IPS-15b (cell line): ENCODE data around the gene LRMDA.

Experiments used
- H3K27me3 ChIP-seq: one replicate; pipeline ENCODE4 v1.6.1; 2013; ENCODE audit warnings: low read length; ENCODE audit not compliant: control insufficient read depth, insufficient read depth
- H3K36me3 ChIP-seq: one replicate; pipeline ENCODE4 v1.6.1; 2013; ENCODE audit warnings: low read length; ENCODE audit not compliant: control insufficient read depth, insufficient read depth
- H3K4me1 ChIP-seq: one replicate; pipeline ENCODE4 v1.6.1; 2013; ENCODE audit warnings: mild to moderate bottlenecking, low read length; ENCODE audit not compliant: control insufficient read depth, insufficient read depth
- H3K4me3 ChIP-seq: one replicate; pipeline ENCODE4 v1.5.1; 2013; ENCODE audit warnings: low read depth, low read length
- H3K9ac ChIP-seq: one replicate; pipeline ENCODE4 v1.6.1; 2013; ENCODE audit warnings: low read depth, mild to moderate bottlenecking, low read length
- H3K9me3 ChIP-seq: one replicate; pipeline ENCODE4 v1.6.1; 2013; ENCODE audit warnings: mild to moderate bottlenecking, low read length; ENCODE audit not compliant: control insufficient read depth, insufficient read depth

LRMDA gene

GRCh38 chr10:75430000-75430763, 1.2 kb upstream of the LRMDA start:
- peaks cover 88% of the 10 kb centered on the region for H3K27me3 ChIP-seq

GRCh38 chr10:75432176-75432575, 752 bp downstream of the LRMDA start:
- no peaks in the 10 kb centered on the region for H3K9me3 ChIP-seq
- H3K27me3 ChIP-seq, result peaks cover 92% of the 10 kb centered on the region
- no peaks in the 10 kb centered on the region for H3K36me3 ChIP-seq
- no peak overlapping the region for H3K9ac ChIP-seq
- peaks cover 19% of the 10 kb centered on the region for H3K4me1 ChIP-seq
- peak overlapping the region; percentile 32 for H3K4me3 ChIP-seq

More at GRCh38 chr10:75430000-75430763, 1.2 kb upstream of the LRMDA start:
- no peak overlapping the region for H3K9ac ChIP-seq
- H3K9me3 ChIP-seq, result no peaks in the 10 kb centered on the region
- peak overlapping the region; percentile 39 for H3K4me3 ChIP-seq
- peaks cover 19% of the 10 kb centered on the region for H3K4me1 ChIP-seq
- H3K36me3 ChIP-seq, result no peaks in the 10 kb centered on the region

- Histone ChIP-seq H3K36me3 (no peaks in the 10 kb centered on the region), H3K4me3 (peak overlapping the region; percentile 32), H3K9ac (no peak overlapping the region), H3K27me3 (peaks cover 97% of the 10 kb centered on the region), H3K9me3 (no peaks in the 10 kb centered on the region), H3K4me1 (peaks cover 19% of the 10 kb centered on the region)
These were observed 1.3 kb downstream of the LRMDA start for GRCh38 chr10:75432763-75433162.

- H3K9me3 ChIP-seq, result no peaks in the 10 kb centered on the region
- peaks cover 19% of the 10 kb centered on the region for H3K4me1 ChIP-seq
- H3K36me3 ChIP-seq, result no peaks in the 10 kb centered on the region
- no peak overlapping the region for H3K9ac ChIP-seq
- peaks cover 97% of the 10 kb centered on the region for H3K27me3 ChIP-seq
- peak overlapping the region; percentile 14 for H3K4me3 ChIP-seq
These were observed 1.8 kb downstream of the LRMDA start for GRCh38 chr10:75433216-75433615.

- Histone ChIP-seq H3K36me3 (no peaks in the 10 kb centered on the region), H3K27me3 (peaks cover 97% of the 10 kb centered on the region), H3K9ac (no peak overlapping the region), H3K4me3 (no peak overlapping the region), H3K9me3 (no peaks in the 10 kb centered on the region), H3K4me1 (peaks cover 26% of the 10 kb centered on the region)
These were observed 2.9 kb downstream of the LRMDA start for GRCh38 chr10:75434291-75434690.

GRCh38 chr10:75435291-75435690, 3.9 kb downstream of the LRMDA start:
- H3K9me3 ChIP-seq, result no peaks in the 10 kb centered on the region
- H3K36me3 ChIP-seq, result no peaks in the 10 kb centered on the region
- H3K27me3 ChIP-seq, result peaks cover 97% of the 10 kb centered on the region
- no peak overlapping the region for H3K9ac ChIP-seq
- H3K4me1 ChIP-seq, result peaks cover 24% of the 10 kb centered on the region
- H3K4me3 ChIP-seq, result no peak overlapping the region

GRCh38 chr10:75436896-75437295, 5.5 kb downstream of the LRMDA start:
- Histone ChIP-seq H3K4me3 (no peak overlapping the region), H3K4me1 (peaks cover 18% of the 10 kb centered on the region), H3K27me3 (peaks cover 86% of the 10 kb centered on the region), H3K9ac (no peak overlapping the region), H3K9me3 (no peaks in the 10 kb centered on the region), H3K36me3 (no peaks in the 10 kb centered on the region)

- Histone ChIP-seq H3K9ac (no peak overlapping the region), H3K4me1 (peaks cover 14% of the 10 kb centered on the region), H3K9me3 (no peaks in the 10 kb centered on the region), H3K27me3 (peaks cover 78% of the 10 kb centered on the region), H3K36me3 (no peaks in the 10 kb centered on the region), H3K4me3 (no peak overlapping the region)
These were observed 6.3 kb downstream of the LRMDA start for GRCh38 chr10:75437693-75438092.

- Histone ChIP-seq H3K4me3 (no peak overlapping the region), H3K9me3 (no peaks in the 10 kb centered on the region), H3K9ac (no peak overlapping the region), H3K27me3 (peaks cover 72% of the 10 kb centered on the region), H3K4me1 (peaks cover 10% of the 10 kb centered on the region), H3K36me3 (no peaks in the 10 kb centered on the region)
These were observed 6.9 kb downstream of the LRMDA start for GRCh38 chr10:75438275-75438674.

GRCh38 chr10:75439811-75440210, 8.4 kb downstream of the LRMDA start:
- no peak overlapping the region for H3K9ac ChIP-seq
- H3K27me3 ChIP-seq, result peaks cover 56% of the 10 kb centered on the region
- no peaks in the 10 kb centered on the region for H3K9me3 ChIP-seq
- H3K36me3 ChIP-seq, result no peaks in the 10 kb centered on the region
- peaks cover 10% of the 10 kb centered on the region for H3K4me1 ChIP-seq
- no peak overlapping the region for H3K4me3 ChIP-seq

GRCh38 chr10:75440271-75440793, 8.9 kb downstream of the LRMDA start:
- no peak overlapping the region for H3K4me3 ChIP-seq
- H3K4me1 ChIP-seq, result peaks cover 10% of the 10 kb centered on the region
- H3K9me3 ChIP-seq, result no peaks in the 10 kb centered on the region
- peaks cover 51% of the 10 kb centered on the region for H3K27me3 ChIP-seq
- H3K9ac ChIP-seq, result no peak overlapping the region
- H3K36me3 ChIP-seq, result no peaks in the 10 kb centered on the region

GRCh38 chr10:75441196-75441595, 9.8 kb downstream of the LRMDA start:
- Histone ChIP-seq H3K9me3 (no peaks in the 10 kb centered on the region), H3K36me3 (no peaks in the 10 kb centered on the region), H3K4me3 (no peak overlapping the region), H3K9ac (no peak overlapping the region), H3K27me3 (peaks cover 43% of the 10 kb centered on the region), H3K4me1 (peaks cover 10% of the 10 kb centered on the region)
